Natural killer cell (primary cell): ENCODE measurements around the gene CCDC178. TPM values are rescaled to one million over a fixed set of nuclear protein-coding genes. Genes with fewer than 3 reads are reported as not detected.

Experiments used
- ATAC-seq, 3 donors: fragments of 150-1000 bp in 2 of 3; fragments of 200-7000 bp in 1 of 3; cut with Tn5 transposase; 1 replicate in 1 of 3; 2 replicates in 2 of 3; pipeline ENCODE4 v1.10.0; 2021; ENCODE audit warnings: mild to moderate bottlenecking in 2 of 3, moderate library complexity in 2 of 3
- DNase-seq, 2 donors: peaks; one replicate each; pipeline versions ENCODE4 v3.0.0 to v3.0.0-alpha.2; 2013 to 2021; ENCODE audit warnings: mixed read lengths in 1 of 2
- H3K27ac ChIP-seq: one replicate; pipeline ENCODE4 v1.5.1; 2013; ENCODE audit warnings: mild to moderate bottlenecking, low read length
- H3K27me3 ChIP-seq: one replicate; pipeline ENCODE4 v1.6.1; 2013; ENCODE audit warnings: low read length; ENCODE audit not compliant: control insufficient read depth, insufficient read depth
- H3K36me3 ChIP-seq: one replicate; pipeline ENCODE4 v1.6.1; 2013; ENCODE audit warnings: low read length; ENCODE audit not compliant: control insufficient read depth, insufficient read depth
- H3K4me1 ChIP-seq: one replicate; pipeline ENCODE4 v1.6.1; 2013; ENCODE audit warnings: low read length; ENCODE audit not compliant: control insufficient read depth, insufficient read depth
- H3K4me3 ChIP-seq: one replicate; pipeline ENCODE4 v1.5.1; 2013; ENCODE audit warnings: low read length
- H3K9me3 ChIP-seq: one replicate; pipeline ENCODE4 v1.6.1; 2013; ENCODE audit warnings: low read length; ENCODE audit not compliant: control insufficient read depth, insufficient read depth
- H3K27ac Mint-ChIP-seq, 2 donors: one replicate each; pipeline ENCODE4 v1.8.0; 2022; ENCODE audit warnings: mild to moderate bottlenecking in 2 of 2, mixed read lengths in 2 of 2, moderate library complexity in 1 of 2
- H3K27me3 Mint-ChIP-seq, 2 donors: one replicate each; pipeline ENCODE4 v1.8.0; 2022; ENCODE audit warnings: low read depth in 2 of 2, mixed read lengths in 2 of 2
- H3K36me3 Mint-ChIP-seq: one replicate; pipeline ENCODE4 v1.8.0; 2022; ENCODE audit warnings: mixed read lengths
- H3K4me1 Mint-ChIP-seq, 2 donors: one replicate each; pipeline ENCODE4 v1.8.0; 2022; ENCODE audit warnings: mixed read lengths in 2 of 2
- H3K4me3 Mint-ChIP-seq: one replicate; pipeline ENCODE4 v1.8.0; 2022; ENCODE audit warnings: mild to moderate bottlenecking, moderate library complexity, mixed read lengths
- H3K9me3 Mint-ChIP-seq, 2 donors: one replicate each; pipeline ENCODE4 v1.8.0; 2022; ENCODE audit warnings: mixed read lengths in 2 of 2
- CTCF ChIP-seq: fragments of 200-600 bp; IDR thresholded peaks from one replicate; pipeline ENCODE4 v1.8.0; 2022; ENCODE audit warnings: antibody characterized with exemption
- WGBS: methylation state at CpG from one replicate; pipeline ENCODE4 v1.1.7; 2013; ENCODE audit warnings: missing lambda C conversion rate; ENCODE audit not compliant: insufficient coverage; 5-methylcytosine and 5-hydroxymethylcytosine counted together
- intact Hi-C: fragments of 100-400 bp; cut with micrococcal nuclease; formaldehyde crosslinking; loops from one replicate; pipeline ENCODE4 v1.14.2; 2022
- total RNA-seq, 4 donors: library from RNA; stranded (reverse); fragments of 120-200 nt in 1 of 4; gene quantifications; one replicate each; pipeline versions ENCODE4 v1.2.3 to v1.2.4, GENCODE V29; 2013 to 2022

The CCDC178 gene
- total RNA-seq, 3 donors from 2014 or later (not counting 1 experiment from before 2014, with no cell fraction given), result not detected

GRCh38 chr18:32910694-32911296, 529.7 kb downstream of the CCDC178 start:
- no peak overlapping the region for H3K27ac Mint-ChIP-seq

DNA sequence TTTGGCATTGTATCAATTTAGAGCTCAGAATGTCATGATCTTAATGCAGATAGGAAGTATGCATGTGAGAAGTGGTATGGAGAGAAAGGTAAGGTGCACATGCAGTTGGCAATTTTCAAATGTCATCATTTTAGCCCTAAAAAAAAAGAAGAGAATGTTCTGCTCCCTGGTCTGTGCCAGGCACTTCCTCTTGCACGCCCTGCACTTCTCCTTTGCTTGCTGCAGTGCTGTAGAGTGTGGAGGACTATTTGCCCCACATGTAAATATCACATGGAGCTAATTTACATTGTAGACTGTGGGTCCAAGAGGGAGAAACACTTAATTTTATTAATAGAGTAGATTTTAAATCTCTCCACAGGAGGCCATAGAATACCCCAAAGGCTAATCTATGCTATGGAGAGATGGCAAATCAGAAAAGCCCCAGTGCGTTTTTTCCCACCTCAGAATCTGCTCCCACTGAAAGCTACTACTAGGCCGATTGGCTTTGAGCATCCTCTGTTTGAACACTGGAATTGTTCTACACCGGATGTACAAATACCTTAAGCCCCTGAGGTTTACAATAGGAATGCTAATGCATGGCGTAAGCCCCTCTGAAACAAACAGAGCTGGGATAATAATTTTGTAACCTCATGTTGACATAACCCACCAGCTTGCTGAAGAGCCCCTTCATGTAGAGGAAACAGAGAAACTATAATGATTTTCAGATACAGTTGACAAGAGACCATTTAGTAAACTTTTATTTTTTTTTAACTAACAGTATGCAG, 530.5 kb downstream of the CCDC178 start:
- DNase-seq (no peak), ATAC-seq (no peak)
- Mint-ChIP-seq H3K9me3 (peaks cover 9 to 13% of the 10 kb centered on the region in 2 donors), H3K27me3 (peaks cover 0 to 3% of the 10 kb centered on the region in 2 donors), H3K36me3 (no peaks in the 10 kb centered on the region), H3K4me3 (no peak overlapping the region), H3K4me1 (no peaks in the 10 kb centered on the region), H3K27ac (no peak overlapping the region)
- Histone ChIP-seq H3K27ac (no peak overlapping the region), H3K9me3 (no peaks in the 10 kb centered on the region), H3K4me1 (no peaks in the 10 kb centered on the region), H3K36me3 (no peaks in the 10 kb centered on the region), H3K27me3 (no peaks in the 10 kb centered on the region), H3K4me3 (no peak overlapping the region)
- intact Hi-C loops, result no loop called here
- no peak for TF ChIP-seq CTCF
- 65% methylated on average over 5 of the region's 5 CpGs for WGBS

More at GRCh38 chr18:32910694-32911296, 529.7 kb downstream of the CCDC178 start:
- Histone ChIP-seq H3K4me1 (no peaks in the 10 kb centered on the region), H3K36me3 (no peaks in the 10 kb centered on the region), H3K4me3 (no peak overlapping the region), H3K27ac (no peak overlapping the region), H3K9me3 (no peaks in the 10 kb centered on the region), H3K27me3 (no peaks in the 10 kb centered on the region)
- Mint-ChIP-seq H3K27me3 (peaks cover 0 to 3% of the 10 kb centered on the region in 2 donors), H3K9me3 (peaks cover 9 to 12% of the 10 kb centered on the region in 2 donors), H3K36me3 (no peaks in the 10 kb centered on the region), H3K4me1 (no peaks in the 10 kb centered on the region), H3K4me3 (no peak overlapping the region)
- ATAC-seq (no peak), DNase-seq (no peak)
- intact Hi-C loops, result no loop called here
- TF ChIP-seq CTCF, result no peak
- WGBS, result 90% methylated on average over 5 of the region's 5 CpGs

GRCh38 chr18:32908424-32908805, 532.1 kb downstream of the CCDC178 start:
- Mint-ChIP-seq H3K4me1 (no peaks in the 10 kb centered on the region), H3K4me3 (no peak overlapping the region), H3K36me3 (no peaks in the 10 kb centered on the region), H3K9me3 (peaks cover 9 to 13% of the 10 kb centered on the region in 2 donors), H3K27me3 (peaks cover 0 to 3% of the 10 kb centered on the region in 2 donors), H3K27ac (no peak overlapping the region)
- H3K27me3 ChIP-seq, result no peaks in the 10 kb centered on the region
- WGBS, result 86% methylated on average over 6 of the region's 7 CpGs
- H3K4me3 ChIP-seq, result no peak overlapping the region
- intact Hi-C loops, result no loop called here
- no peak for TF ChIP-seq CTCF
- no peaks in the 10 kb centered on the region for H3K9me3 ChIP-seq
- no peaks in the 10 kb centered on the region for H3K4me1 ChIP-seq
- no peaks in the 10 kb centered on the region for H3K36me3 ChIP-seq
- ATAC-seq (no peak), DNase-seq (no peak)
- no peak overlapping the region for H3K27ac ChIP-seq
